Adrenal gland (tissue), 12 donors: Measurements from ENCODE around the gene KIAA1549. TPM values are rescaled to one million over a fixed set of nuclear protein-coding genes. Genes with fewer than 3 reads are reported as not detected.

Source experiments
- DNase-seq, 7 donors: peaks; one replicate each; pipeline ENCODE4 v3.0.0-alpha.2; 2019 to 2020
- H3K27ac ChIP-seq, 5 donors: fragments of 200-600 bp; sonication (generic) in 4 of 5; 1 replicate in 3 of 5; 2 replicates in 2 of 5; pipeline versions ENCODE4 v1.5.1 to v1.8.0; 2016 to 2020; ENCODE audit warnings: mild to moderate bottlenecking in 1 of 5
- H3K27me3 ChIP-seq: fragments of 200-600 bp; 2 replicates; pipeline ENCODE4 v1.8.0; 2021
- H3K36me3 ChIP-seq, 2 donors: fragments of 200-600 bp; replicated peaks in 1 of 2; 1 replicate in 1 of 2; 2 replicates in 1 of 2; pipeline versions ENCODE4 v1.5.1 to v1.8.0; 2018 to 2022
- H3K4me1 ChIP-seq, 2 donors: fragments of 200-600 bp; replicated peaks in 1 of 2; 1 replicate in 1 of 2; 2 replicates in 1 of 2; pipeline versions ENCODE4 v1.5.1 to v1.8.0; 2018 to 2021
- H3K4me3 ChIP-seq, 4 donors: fragments of 200-600 bp; sonication (generic) in 3 of 4; one replicate each; pipeline ENCODE4 v1.5.1; 2016 to 2018
- H3K9me3 ChIP-seq, 3 donors: fragments of 200-600 bp; sonication (generic) in 1 of 3; replicated peaks in 1 of 3; 1 replicate in 2 of 3; 2 replicates in 1 of 3; pipeline versions ENCODE4 v1.5.1 to v1.8.0; 2016 to 2021
- CTCF ChIP-seq, 6 experiments: fragments of 450-650 bp in 4 of 6; fragments of 200-600 bp in 2 of 6; sonication (generic) in 1 of 6; IDR thresholded peaks; 1 replicate in 5 of 6; 2 replicates in 1 of 6; pipeline versions ENCODE4 v1.5.1 to v1.8.0; 2016 to 2021; ENCODE audit warnings: antibody characterized with exemption in 6 of 6, mild to moderate bottlenecking in 2 of 6, moderate library complexity in 1 of 6
- POLR2A ChIP-seq, 2 donors: fragments of 450-650 bp; IDR thresholded peaks; one replicate each; pipeline ENCODE4 v1.6.1; 2017; ENCODE audit warnings: antibody characterized with exemption in 2 of 2, mild to moderate bottlenecking in 2 of 2, moderate library complexity in 1 of 2
- WGBS, 4 donors: extraction: QIAGEN DNeasy Blood & Tissue Kit in 2 of 4; methylation state at CpG; one replicate each; pipeline versions ENCODE4 v1.1.5 to v1.1.7; 2013 to 2017; 5-methylcytosine and 5-hydroxymethylcytosine counted together
- intact Hi-C, 2 donors: fragments of 100-400 bp; cut with DNase I; formaldehyde crosslinking; loops; one replicate each; pipeline versions ENCODE4 v1.14.1 to v1.15.0; 2022 to 2023
- polyA plus RNA-seq, 3 donors: library from polyadenylated mRNA; stranded (reverse); fragments of 200-250 nt in 2 of 3; fragments of 350-450 nt in 1 of 3; fragmentation: Illumina TruSeq in 1 of 3; extraction: RNeasy Lipid Tissue Mini Kit (QIAGEN cat#74804) in 1 of 3; gene quantifications; one replicate each; pipeline ENCODE4 v1.2.3, GENCODE V29; 2013 to 2014
- total RNA-seq, 9 donors: library from RNA; depleted of rRNA in 4 of 9; stranded (reverse); fragments of >200 nt in 4 of 9; fragments of 120-200 nt in 1 of 9; fragmentation: NEBNext Ultra II Directional in 1 of 9; extraction: Animal tissue kit (Norgen Biotek cat#: 25700) in 1 of 9; gene quantifications; one replicate each; pipeline versions ENCODE4 v1.1.0 to v1.2.4, GENCODE V29; 2013 to 2023
- donor health status: healthy with polysubstance abuse.
- donor health status: Bipolar disorder and iron deficiency.
- donor health status: DM: yes; HTN: yes; CAD: no.
- donor health status: DM: no; HTN: no; CAD: no.
- donor health status: DM: no; HTN: no; CAD: no.
- donor health status: DM: yes; HTN: yes; CAD: no.

KIAA1549 gene
- total and polyA plus RNA-seq, 12 donors, result 1.3 to 7.6 (median 3.7) TPM

DNA sequence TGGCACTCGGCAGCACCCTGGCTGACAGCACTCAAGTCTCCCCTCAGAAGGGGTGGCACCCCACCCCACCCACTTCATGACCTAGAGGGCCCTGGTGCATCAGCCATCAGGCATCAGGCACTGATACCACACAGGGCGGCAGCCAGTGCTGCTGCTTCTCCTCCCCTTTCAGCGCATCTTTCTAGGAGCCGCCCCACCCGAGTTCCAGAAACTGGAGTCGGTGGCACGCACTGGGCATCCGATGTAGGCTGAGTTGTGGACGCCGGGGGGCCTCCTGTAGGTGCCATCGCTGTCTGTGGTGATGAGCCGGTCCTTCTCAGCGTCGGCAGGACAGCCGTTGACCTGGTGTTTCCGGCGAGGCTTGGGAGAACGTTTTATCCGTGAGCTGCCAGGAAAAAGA lies 113.4 kb downstream of the KIAA1549 start:
- Histone ChIP-seq H3K4me1 (no peaks in the 10 kb centered on the region), H3K9me3 (no peaks in the 10 kb centered on the region), H3K27me3 (no peaks in the 10 kb centered on the region), H3K4me3 (no peak overlapping the region), H3K36me3 (peaks cover 0 to 4% of the 10 kb centered on the region in 2 donors), H3K27ac (no peak overlapping the region)
- peak in 1 of 7 donors; percentile 24 for DNase-seq
- WGBS, 4 donors, result 95 to 98% (median 97%) methylated on average over 12 to 19 of the region's 19 CpGs
- no peak for TF ChIP-seq CTCF (IDR thresholded peaks at IDR 0.05)
- no peak for TF ChIP-seq POLR2A (IDR thresholded peaks at IDR 0.05)
- intact Hi-C loops, result no loop called here

DNA sequence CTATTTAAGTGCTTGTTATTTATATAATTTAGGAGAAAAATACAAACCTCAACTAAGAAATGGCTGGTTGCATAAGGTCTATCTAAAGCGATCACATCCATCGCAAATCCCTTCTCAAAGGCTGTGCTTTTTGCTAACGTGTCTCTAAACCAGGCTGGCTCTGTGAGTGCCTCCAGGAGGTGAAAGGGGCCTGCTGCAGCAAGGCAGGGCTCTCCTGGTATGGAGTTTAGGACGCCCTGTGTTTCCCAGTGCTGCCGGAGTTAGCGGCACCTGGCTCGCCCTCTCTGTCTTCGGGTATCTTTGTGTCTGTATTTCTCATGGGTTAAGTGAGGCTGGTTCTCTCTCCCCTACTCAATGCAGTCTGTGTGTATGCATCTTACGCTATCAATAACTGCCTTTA lies 114.8 kb downstream of the KIAA1549 start:
- Histone ChIP-seq H3K27me3 (no peaks in the 10 kb centered on the region), H3K36me3 (peaks cover 0 to 4% of the 10 kb centered on the region in 2 donors), H3K9me3 (no peaks in the 10 kb centered on the region), H3K4me3 (no peak overlapping the region), H3K27ac (no peak overlapping the region), H3K4me1 (no peaks in the 10 kb centered on the region)
- intact Hi-C loops, result no loop called here
- DNase-seq, result peak in 1 of 7 donors; percentile 25
- 91 to 98% (median 96%) methylated on average over 9 of the region's 9 CpGs for WGBS, 4 donors
- no peak for TF ChIP-seq POLR2A (IDR thresholded peaks at IDR 0.05)
- TF ChIP-seq CTCF (IDR thresholded peaks at IDR 0.05), result no peak

DNA sequence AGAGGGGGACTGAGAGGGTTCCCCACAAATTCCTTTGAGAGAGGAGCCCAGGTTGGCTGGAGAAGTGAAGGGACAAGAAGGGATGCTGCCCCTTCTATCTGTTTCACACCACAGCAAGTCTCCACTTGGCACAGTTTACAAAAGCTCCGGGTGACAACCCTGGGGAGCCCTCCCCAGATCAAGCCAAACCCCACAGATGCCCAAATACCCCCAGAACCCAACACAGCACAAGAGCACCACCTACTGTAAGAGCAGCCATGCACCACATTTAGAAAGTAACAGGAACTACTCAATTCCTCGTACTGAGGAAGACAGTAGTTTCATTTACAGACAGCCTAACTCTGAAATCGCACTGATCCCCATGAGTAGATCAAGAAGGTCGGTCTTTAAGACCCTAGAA lies 115.3 kb downstream of the KIAA1549 start:
- no peak overlapping the region for H3K4me3 ChIP-seq
- intact Hi-C loops, result no loop called here
- H3K9me3 ChIP-seq, result no peaks in the 10 kb centered on the region
- no peak overlapping the region for H3K27ac ChIP-seq
- no peaks in the 10 kb centered on the region for H3K4me1 ChIP-seq
- 75 to 91% (median 89%) methylated on average over 4 of the region's 4 CpGs for whole genome bisulfite sequencing, 4 donors
- H3K27me3 ChIP-seq, result no peaks in the 10 kb centered on the region
- peaks cover 0 to 4% of the 10 kb centered on the region in 2 donors for H3K36me3 ChIP-seq
- TF ChIP-seq POLR2A (IDR thresholded peaks at IDR 0.05) (no peak), CTCF (IDR thresholded peaks at IDR 0.05) (no peak)
- peak in 1 of 7 donors; percentile 18 for DNase-seq

GRCh38 chr7:138864667-138865066 lies 116.5 kb downstream of the KIAA1549 start:
- Histone ChIP-seq H3K4me1 (no peaks in the 10 kb centered on the region), H3K36me3 (peaks cover 0 to 4% of the 10 kb centered on the region in 2 donors), H3K27ac (no peak overlapping the region), H3K27me3 (no peaks in the 10 kb centered on the region), H3K9me3 (no peaks in the 10 kb centered on the region), H3K4me3 (no peak overlapping the region)
- peak in 1 of 7 donors; percentile 34 for DNase-seq
- 79 to 94% (median 83%) methylated on average over 3 of the region's 3 CpGs for WGBS, 4 donors
- no peak for TF ChIP-seq POLR2A (IDR thresholded peaks at IDR 0.05)
- TF ChIP-seq CTCF (IDR thresholded peaks at IDR 0.05), result no peak
- intact Hi-C loops, result no loop called here
